Kidney glomerular epithelial cell (primary cell): Measurements from ENCODE around the gene STXBP5.

Experiments used
- DNase-seq: peaks from one replicate; lab custom pipeline; 2025; lab: John Stamatoyannopoulos, UW

STXBP5 gene

DNA sequence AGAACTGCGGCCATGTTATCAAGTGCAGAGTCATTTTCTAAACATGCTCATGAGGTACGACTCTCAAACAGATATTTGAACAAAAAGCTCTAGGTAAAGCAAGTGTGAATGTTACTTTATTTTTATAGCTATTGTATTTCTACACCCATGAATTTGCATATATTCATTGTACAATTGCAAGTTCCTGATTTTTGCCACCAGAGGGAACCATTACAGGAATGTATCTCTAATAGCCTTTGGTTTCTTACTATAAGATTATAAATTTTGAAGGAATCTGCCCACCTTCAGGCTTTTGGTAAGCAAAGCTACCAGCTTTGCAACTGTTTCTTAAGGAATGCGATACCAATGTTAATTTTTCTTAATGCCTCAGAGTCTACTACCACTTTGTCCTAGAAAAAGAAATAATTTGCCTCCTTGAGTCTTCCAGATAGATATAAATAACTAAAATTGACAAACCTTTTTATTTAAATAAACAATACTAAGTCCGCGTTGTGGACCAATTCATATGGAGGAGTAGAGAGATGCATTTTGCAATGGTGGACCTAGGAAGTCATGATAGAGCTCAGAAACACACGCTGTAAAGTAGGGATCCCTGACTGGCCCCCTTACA lies 178.8 kb downstream of the STXBP5 start:
- DNase-seq: peak; percentile 39

- no peak for DNase-seq
Observed at GRCh38 chr6:147384029-147384428, 179.8 kb downstream of the STXBP5 start.

GRCh38 chr6:147384737-147385710 lies 180.8 kb downstream of the STXBP5 start:
- no peak for DNase-seq

- no peak for DNase-seq
Observed at GRCh38 chr6:147389463-147389862, 185.2 kb downstream of the STXBP5 start.

DNA sequence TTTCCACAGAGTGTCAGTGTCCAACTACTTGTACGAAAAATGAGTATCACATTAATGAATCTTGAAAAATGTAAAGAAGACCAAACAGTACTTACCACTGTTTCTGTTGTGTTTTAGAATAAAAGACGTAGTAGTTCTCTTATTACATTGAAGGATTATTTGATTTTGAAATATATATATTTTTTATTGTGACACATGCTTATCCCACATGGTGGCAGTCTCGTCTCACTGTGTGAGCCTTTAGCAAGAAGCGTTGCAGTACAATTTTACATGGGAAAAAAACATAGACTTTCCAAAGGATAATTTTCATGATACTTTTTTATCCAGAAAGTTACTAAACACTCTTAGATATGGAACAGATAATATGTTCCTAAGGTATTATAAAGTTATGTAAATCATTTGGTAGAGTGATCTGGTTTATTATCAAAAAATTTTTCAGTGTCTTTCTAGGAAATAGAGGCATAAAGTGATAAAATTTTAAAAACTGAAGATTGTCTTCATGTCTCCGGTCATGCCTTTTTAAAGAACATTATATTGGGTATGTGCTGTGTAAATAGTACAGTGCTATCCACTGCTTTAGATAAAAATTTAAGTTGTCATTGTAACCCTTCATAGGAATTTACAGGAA lies 186.8 kb downstream of the STXBP5 start:
- peak; percentile 6 for DNase-seq

DNA sequence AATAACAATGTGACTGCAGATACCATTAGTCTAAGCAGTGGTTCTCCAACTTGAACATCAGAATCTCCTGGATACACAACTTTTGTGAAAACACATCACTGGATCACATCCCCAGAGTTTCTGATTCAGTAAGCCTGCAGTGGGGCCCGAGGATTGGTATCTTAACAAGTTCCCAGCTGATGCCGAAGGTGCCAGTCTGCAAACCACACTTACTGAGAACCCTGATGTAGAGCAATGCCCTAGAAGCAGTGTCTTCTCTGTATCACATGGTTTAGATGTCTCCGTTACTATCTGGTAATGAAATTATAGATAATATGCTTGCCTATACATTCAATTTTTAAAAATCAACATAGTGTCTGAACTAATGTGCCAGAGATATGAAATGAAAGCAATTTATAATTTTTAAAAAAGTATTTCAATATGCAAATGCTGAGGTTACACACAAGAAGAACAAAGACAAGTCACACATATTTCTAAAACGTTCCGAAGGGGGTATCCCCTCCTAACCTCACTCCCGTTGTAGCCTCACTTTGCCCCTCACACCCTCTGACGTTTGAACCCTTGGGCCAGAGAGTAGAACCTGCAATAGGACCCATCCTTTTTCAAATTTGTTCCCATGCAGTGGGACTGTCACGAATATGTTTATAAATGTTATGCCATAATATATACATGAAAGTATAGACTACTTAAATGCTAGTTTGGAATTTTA lies 188.9 kb downstream of the STXBP5 start:
- no peak for DNase-seq

DNA sequence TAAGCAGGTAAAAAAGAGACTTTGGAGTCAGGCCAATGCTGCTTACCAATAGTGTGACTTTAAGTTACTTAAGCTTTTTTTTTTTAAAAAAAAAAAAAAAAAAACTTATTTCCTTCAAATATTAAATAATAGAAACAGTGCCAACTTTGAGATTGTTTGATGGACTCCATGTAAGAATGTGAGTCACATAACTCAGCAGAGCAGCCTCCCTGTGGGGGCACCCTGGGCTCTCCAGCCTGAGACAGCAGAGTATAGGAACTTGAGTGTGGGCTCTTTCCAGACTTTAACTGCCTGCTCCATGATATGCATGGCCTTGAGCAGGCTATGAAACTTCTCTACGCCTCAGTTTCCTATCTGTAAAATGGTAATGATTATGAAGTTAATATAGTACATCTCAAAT lies 190.9 kb downstream of the STXBP5 start:
- DNase-seq: no peak

- no peak for DNase-seq
Observed at GRCh38 chr6:147397306-147397705, 193.1 kb downstream of the STXBP5 start.

DNA sequence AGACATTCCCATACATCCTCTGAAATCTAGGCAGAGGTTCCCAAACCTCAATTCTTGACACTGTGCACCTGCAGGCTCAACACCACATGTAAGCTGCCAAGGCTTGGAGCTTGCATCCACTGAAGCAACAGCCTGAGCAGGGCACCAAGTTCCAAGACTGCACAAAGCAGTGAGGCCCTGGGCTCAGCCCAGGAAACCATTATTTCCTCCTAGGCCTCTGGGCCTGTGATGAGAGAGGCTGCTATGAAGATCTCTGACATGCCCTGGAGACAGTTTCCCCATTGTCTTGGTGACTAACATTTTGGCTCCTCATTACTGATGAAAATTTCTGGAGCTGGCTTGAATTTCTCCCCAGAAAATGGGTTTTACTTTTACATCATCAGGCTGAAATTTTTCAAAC lies 196.8 kb downstream of the STXBP5 start:
- DNase-seq: no peak

DNA sequence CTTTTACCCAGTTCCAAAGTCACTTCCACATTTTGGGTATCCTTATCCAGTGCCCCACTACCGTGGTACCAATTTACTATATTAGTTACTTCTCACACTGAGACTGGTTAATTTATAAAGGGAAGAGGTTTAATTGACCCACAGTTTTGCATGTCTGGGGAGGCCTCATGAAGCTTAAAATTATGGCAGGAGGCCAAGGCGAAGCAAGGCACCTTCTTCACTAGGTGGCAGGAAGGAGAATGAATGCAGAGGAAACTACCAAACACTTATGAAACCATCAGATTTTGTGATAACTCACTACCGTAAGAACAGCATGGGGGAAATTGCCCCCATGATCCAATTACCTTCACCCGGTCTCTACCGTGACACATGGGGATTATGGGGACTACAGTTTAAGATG lies 197.6 kb downstream of the STXBP5 start:
- no peak for DNase-seq

- no peak for DNase-seq
Observed at GRCh38 chr6:147406783-147407182, 202.6 kb downstream of the STXBP5 start.

- no peak for DNase-seq
Observed at GRCh38 chr6:147407571-147407970, 203.4 kb downstream of the STXBP5 start.

- no peak for DNase-seq
Observed at GRCh38 chr6:147416622-147417021, 212.4 kb downstream of the STXBP5 start.

GRCh38 chr6:147417954-147418353 lies 213.7 kb downstream of the STXBP5 start:
- DNase-seq: no peak

- peak; percentile 47 for DNase-seq
Observed at GRCh38 chr6:147418523-147418922, 214.3 kb downstream of the STXBP5 start.

DNA sequence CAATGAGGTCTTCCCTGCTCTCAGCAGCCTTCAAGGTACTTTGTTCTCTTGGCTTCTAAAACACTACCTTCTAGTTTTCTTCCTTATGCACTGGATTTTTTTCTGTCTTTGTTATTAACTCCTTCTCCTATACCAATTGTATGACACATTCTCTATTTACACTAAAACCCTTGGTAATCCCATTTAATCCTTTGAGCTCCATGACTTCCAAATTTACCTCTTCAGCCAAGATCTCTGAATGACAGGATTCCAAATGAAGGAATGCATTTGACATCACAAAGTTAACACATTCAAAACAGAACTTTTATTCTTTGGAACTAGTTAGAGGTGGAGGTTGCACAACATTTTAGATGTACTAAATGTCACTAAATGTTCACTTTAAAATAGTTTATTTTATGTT lies 217.7 kb downstream of the STXBP5 start:
- DNase-seq: no peak

DNA sequence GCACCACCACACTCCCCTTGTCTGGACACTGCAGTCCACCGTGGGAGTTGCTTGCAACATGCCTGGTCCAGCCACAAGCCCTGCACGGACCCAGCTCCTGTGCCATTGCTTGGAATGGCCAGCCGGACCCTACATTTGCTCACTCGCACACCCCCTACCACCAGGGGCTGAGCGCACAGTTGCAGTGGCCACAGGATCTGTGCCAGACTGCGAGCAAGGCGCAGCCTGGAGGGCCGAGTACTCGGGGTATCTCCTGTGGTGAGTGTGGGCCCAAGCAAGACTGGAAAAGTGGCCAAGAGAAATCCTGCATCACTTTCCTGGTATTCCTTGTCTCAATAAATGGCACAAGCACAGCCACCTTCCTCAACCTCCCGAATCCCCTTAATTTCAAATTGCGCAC lies 218.9 kb downstream of the STXBP5 start:
- DNase-seq: no peak

GRCh38 chr6:147429794-147430193 lies 225.6 kb downstream of the STXBP5 start:
- DNase-seq: no peak

GRCh38 chr6:147430811-147431210 lies 226.6 kb downstream of the STXBP5 start:
- no peak for DNase-seq

- DNase-seq: no peak
Observed at GRCh38 chr6:147434076-147434475, 229.9 kb downstream of the STXBP5 start.

DNA sequence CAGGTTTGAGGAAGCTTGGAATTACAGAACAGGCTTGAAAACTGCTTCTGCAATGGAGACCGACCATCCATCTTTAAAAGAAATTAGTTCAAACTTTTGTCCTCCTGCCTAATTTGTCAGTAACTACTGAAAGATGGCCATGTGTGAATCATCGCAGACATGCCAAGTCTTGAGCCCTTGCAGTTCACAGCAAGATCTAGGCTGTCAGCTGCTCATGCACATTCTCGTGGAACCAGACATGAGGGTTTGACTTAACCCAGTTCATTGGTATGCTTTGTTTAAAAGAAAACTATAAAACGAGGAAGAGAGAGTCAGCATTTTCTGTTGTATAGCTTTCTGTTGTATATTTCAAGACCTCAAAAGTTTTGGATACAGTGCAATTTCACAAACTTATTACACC lies 230.3 kb downstream of the STXBP5 start:
- DNase-seq: no peak

GRCh38 chr6:147437615-147438014 lies 233.4 kb downstream of the STXBP5 start:
- DNase-seq: no peak
